CD14-positive monocyte (primary cell): ENCODE measurements around the gene MAP7. TPM values are rescaled to one million over a fixed set of nuclear protein-coding genes. Genes with fewer than 3 reads are reported as not detected.

Experiments
- DNase-seq, 3 donors: peaks; one replicate each; pipeline ENCODE4 v3.0.0-alpha.2; 2011 to 2022
- H2AFZ ChIP-seq: 2 replicates; pipeline ENCODE4 v1.6.0; 2012; ENCODE audit warnings: mild to moderate bottlenecking, low read depth, low read length, inconsistent platforms; ENCODE audit not compliant: insufficient read depth, poor library complexity, severe bottlenecking
- H3K27ac ChIP-seq, 2 donors: 1 replicate in 1 of 2; 2 replicates in 1 of 2; pipeline ENCODE4 v1.5.1; 2012 to 2013; ENCODE audit warnings: low read length in 2 of 2, control low read depth in 1 of 2, inconsistent platforms in 1 of 2, low read depth in 1 of 2, mild to moderate bottlenecking in 1 of 2
- H3K27me3 ChIP-seq, 2 donors: one replicate each; pipeline versions ENCODE4 v1.6.0 to v1.6.1; 2011 to 2013; ENCODE audit warnings: low read length in 2 of 2; ENCODE audit not compliant: control insufficient read depth in 2 of 2, insufficient read depth in 2 of 2
- H3K36me3 ChIP-seq, 2 donors: replicated peaks in 1 of 2; 1 replicate in 1 of 2; 2 replicates in 1 of 2; pipeline versions ENCODE4 v1.5.1 to v1.6.1; 2012 to 2013; ENCODE audit warnings: low read length in 2 of 2, control low read depth in 1 of 2, inconsistent platforms in 1 of 2, mild to moderate bottlenecking in 1 of 2; ENCODE audit not compliant: insufficient read depth in 2 of 2, control insufficient read depth in 1 of 2
- H3K4me1 ChIP-seq, 2 donors: 1 replicate in 1 of 2; 2 replicates in 1 of 2; pipeline versions ENCODE4 v1.5.1 to v1.6.1; 2012 to 2013; ENCODE audit warnings: low read length in 2 of 2, control low read depth in 1 of 2, inconsistent platforms in 1 of 2, mild to moderate bottlenecking in 1 of 2, moderate library complexity in 1 of 2; ENCODE audit not compliant: insufficient read depth in 2 of 2, control insufficient read depth in 1 of 2
- H3K4me2 ChIP-seq: replicated peaks from 2 replicates; pipeline ENCODE3; 2012; ENCODE audit warnings: low read length, moderate library complexity, mild to moderate bottlenecking; ENCODE audit not compliant: poor library complexity, severe bottlenecking; ENCODE audit errors: extremely low read depth
- H3K4me3 ChIP-seq, 3 experiments: fragments of 200-600 bp in 1 of 3; sonication (generic) in 1 of 3; replicated peaks in 1 of 3; 1 replicate in 2 of 3; 2 replicates in 1 of 3; pipeline ENCODE4 v1.5.1; 2011 to 2013; ENCODE audit warnings: low read length in 3 of 3, mild to moderate bottlenecking in 3 of 3, control low read depth in 2 of 3, low read depth in 2 of 3, inconsistent platforms in 1 of 3, moderate library complexity in 1 of 3
- H3K79me2 ChIP-seq: 2 replicates; pipeline ENCODE4 v1.6.0; 2012; ENCODE audit warnings: mild to moderate bottlenecking, control low read depth, inconsistent platforms, low read length, moderate library complexity; ENCODE audit not compliant: insufficient read depth
- H3K9ac ChIP-seq: 2 replicates; pipeline ENCODE4 v1.6.0; 2017; ENCODE audit warnings: low read length, mild to moderate bottlenecking; ENCODE audit not compliant: insufficient read depth, poor library complexity, severe bottlenecking
- H3K9me3 ChIP-seq, 2 donors: replicated peaks in 1 of 2; 1 replicate in 1 of 2; 2 replicates in 1 of 2; pipeline versions ENCODE4 v1.5.1 to v1.6.1; 2012 to 2013; ENCODE audit warnings: low read length in 2 of 2, control low read depth in 1 of 2; ENCODE audit not compliant: control insufficient read depth in 1 of 2, insufficient read depth in 1 of 2
- H4K20me1 ChIP-seq: 2 replicates; pipeline ENCODE4 v1.6.0; 2012; ENCODE audit warnings: mild to moderate bottlenecking, low read length, control low read depth, moderate library complexity; ENCODE audit not compliant: insufficient read depth
- H3K27ac Mint-ChIP-seq, 7 donors: one replicate each; pipeline ENCODE4 v1.8.0; 2020; ENCODE audit warnings: mild to moderate bottlenecking in 7 of 7, mixed read lengths in 7 of 7, moderate library complexity in 6 of 7, inconsistent platforms in 2 of 7
- H3K27me3 Mint-ChIP-seq, 3 donors: one replicate each; pipeline ENCODE4 v1.8.0; 2021 to 2022; ENCODE audit warnings: low read depth in 3 of 3, mild to moderate bottlenecking in 3 of 3, mixed read lengths in 3 of 3, moderate library complexity in 3 of 3, inconsistent platforms in 1 of 3
- H3K36me3 Mint-ChIP-seq, 2 donors: one replicate each; pipeline ENCODE4 v1.8.0; 2020; ENCODE audit warnings: mixed read lengths in 2 of 2, inconsistent platforms in 1 of 2, mild to moderate bottlenecking in 1 of 2
- H3K4me1 Mint-ChIP-seq: one replicate; pipeline ENCODE4 v1.8.0; 2020; ENCODE audit warnings: mild to moderate bottlenecking, mixed read lengths
- H3K4me3 Mint-ChIP-seq, 2 donors: one replicate each; pipeline ENCODE4 v1.8.0; 2020; ENCODE audit warnings: mild to moderate bottlenecking in 2 of 2, mixed read lengths in 2 of 2, moderate library complexity in 1 of 2
- H3K9me3 Mint-ChIP-seq, 7 donors: one replicate each; pipeline ENCODE4 v1.8.0; 2020 to 2022; ENCODE audit warnings: mixed read lengths in 7 of 7, mild to moderate bottlenecking in 6 of 7, moderate library complexity in 6 of 7, inconsistent platforms in 2 of 7
- CTCF ChIP-seq: fragments of 200-600 bp; IDR thresholded peaks from one replicate; pipeline ENCODE4 v1.8.0; 2022; ENCODE audit warnings: antibody characterized with exemption, mild to moderate bottlenecking
- WGBS: methylation state at CpG from one replicate; pipeline ENCODE4 v1.1.5; 2013; ENCODE audit warnings: missing lambda C conversion rate; ENCODE audit not compliant: insufficient coverage; 5-methylcytosine and 5-hydroxymethylcytosine counted together
- intact Hi-C, 2 donors: fragments of 100-400 bp; cut with micrococcal nuclease; formaldehyde crosslinking; loops; one replicate each; pipeline versions ENCODE4 v1.15.0 to v1.15.1; 2023
- polyA plus RNA-seq, 3 donors: library from polyadenylated mRNA; depleted of rRNA in 1 of 3; unstranded in 2 of 3; stranded (reverse) in 1 of 3; fragments of 300-500 nt in 2 of 3; fragments of >200 nt in 1 of 3; fragmentation: Illumina TruSeq in 2 of 3; gene quantifications; 1 replicate in 2 of 3; 2 replicates in 1 of 3; pipeline ENCODE4 v1.2.3, GENCODE V29; 2012 to 2021

The MAP7 gene
- polyA plus RNA-seq, 3 donors: 0.67 to 1.6 (median 1.2) TPM

- Mint-ChIP-seq H3K36me3 (no peaks in the 10 kb centered on the region), H3K27ac (no peak overlapping the region), H3K4me3 (no peak overlapping the region), H3K27me3 (peaks cover 1 to 4% (median 2%) of the 10 kb centered on the region in 3 donors), H3K4me1 (peaks cover 2% of the 10 kb centered on the region), H3K9me3 (no peaks in the 10 kb centered on the region)
- no peak for TF ChIP-seq CTCF
- Histone ChIP-seq H3K9ac (no peak overlapping the region), H3K9me3 (no peaks in the 10 kb centered on the region), H3K79me2 (no peaks in the 10 kb centered on the region), H3K27me3 (no peaks in the 10 kb centered on the region), H3K36me3 (no peaks in the 10 kb centered on the region), H2AFZ (no peak overlapping the region), H3K4me3 (no peak overlapping the region), H3K4me1 (no peaks in the 10 kb centered on the region), H3K27ac (no peak overlapping the region), H4K20me1 (no peaks in the 10 kb centered on the region), H3K4me2 (no peak overlapping the region)
- WGBS: no CpG with 5 or more reads among the region's 3 CpGs
- intact Hi-C loops: no loop called here
- no peak for DNase-seq
Measured at GRCh38 chr6:136517582-136517981, 32.6 kb downstream of the MAP7 start.

GRCh38 chr6:136517002-136517401, 33.2 kb downstream of the MAP7 start:
- H3K27ac Mint-ChIP-seq: no peak overlapping the region
- peaks cover 1 to 4% (median 2%) of the 10 kb centered on the region in 3 donors for H3K27me3 Mint-ChIP-seq
- Histone ChIP-seq H3K9me3 (no peaks in the 10 kb centered on the region), H3K4me2 (no peak overlapping the region), H2AFZ (no peak overlapping the region), H3K79me2 (no peaks in the 10 kb centered on the region), H3K27ac (no peak overlapping the region), H3K36me3 (no peaks in the 10 kb centered on the region), H3K9ac (no peak overlapping the region), H3K4me3 (no peak overlapping the region), H3K4me1 (no peaks in the 10 kb centered on the region), H4K20me1 (no peaks in the 10 kb centered on the region), H3K27me3 (no peaks in the 10 kb centered on the region)
- DNase-seq: no peak
- no peaks in the 10 kb centered on the region for H3K36me3 Mint-ChIP-seq
- H3K4me1 Mint-ChIP-seq: peaks cover 2% of the 10 kb centered on the region
- no peak for TF ChIP-seq CTCF
- intact Hi-C loops: no loop called here
- H3K4me3 Mint-ChIP-seq: no peak overlapping the region
- no peaks in the 10 kb centered on the region for H3K9me3 Mint-ChIP-seq
